Measurements from ENCODE around the gene KLF11.
"Not testable (repeated sequence)": the region's sequence is repeated elsewhere in the genome, so short reads cannot be mapped to it uniquely, and the experiment has no call there.

KLF11 gene

DNA sequence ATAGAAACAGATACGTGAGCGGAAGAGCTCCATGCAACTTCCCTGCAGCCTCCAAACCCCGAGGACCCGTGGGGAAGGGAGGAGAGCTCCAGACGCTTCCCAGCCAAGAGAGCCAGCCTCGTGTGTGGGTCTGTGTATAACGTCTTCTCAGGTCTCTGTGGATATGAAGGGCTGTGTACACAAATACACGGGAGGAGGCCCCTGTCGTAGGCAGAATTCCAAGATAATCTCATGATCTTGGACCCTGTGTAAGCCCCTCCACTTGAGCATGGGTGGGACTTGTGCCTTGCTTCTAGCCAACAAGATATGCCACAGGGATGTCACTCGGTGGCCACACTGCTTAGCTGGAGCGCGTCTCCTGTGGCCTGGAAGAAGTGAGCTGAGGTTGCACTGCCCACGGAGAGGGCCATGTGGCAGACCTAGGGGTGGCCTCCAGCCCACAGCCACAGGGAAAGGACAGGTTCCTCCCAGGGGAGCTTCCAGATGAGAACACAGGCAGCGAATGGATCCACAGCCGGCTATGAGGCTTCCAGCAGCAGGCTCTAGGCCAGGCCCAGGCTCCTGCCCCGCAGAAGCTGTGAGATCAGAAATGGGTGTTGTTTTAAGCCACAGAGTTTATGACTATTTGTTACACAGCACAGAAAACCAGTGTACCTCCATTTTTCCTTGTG, 15.6 kb upstream of the KLF11 start:
- DNase-seq: no peak

DNA sequence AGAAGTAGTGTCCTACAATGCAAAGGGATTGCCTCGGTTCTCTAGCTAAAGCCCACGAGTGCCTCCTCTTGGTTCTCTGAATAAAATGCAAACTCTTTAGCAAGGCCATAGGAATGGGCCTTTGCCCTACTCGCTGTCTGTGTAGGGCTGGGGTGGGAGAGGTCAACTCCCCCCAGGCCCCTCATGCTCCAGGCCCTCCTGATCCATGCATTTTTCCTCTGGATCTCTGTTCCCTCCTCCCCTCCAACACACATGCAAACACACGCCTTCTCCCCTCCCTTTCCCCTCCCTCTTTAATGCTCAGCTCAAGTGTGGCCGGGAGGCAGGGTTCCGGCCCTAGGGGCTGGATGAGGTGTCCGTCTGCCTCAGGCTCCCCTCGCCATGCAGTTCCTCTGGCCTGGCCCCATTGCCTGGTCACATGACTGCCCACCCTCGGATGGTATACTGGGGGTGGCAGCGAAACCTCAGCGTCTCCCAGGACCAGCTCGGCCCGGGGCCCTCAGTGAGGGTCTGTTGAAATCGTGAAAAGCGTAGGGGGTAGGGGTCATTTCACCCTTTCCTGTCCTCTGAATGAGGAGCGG, 14.9 kb upstream of the KLF11 start:
- no peak for DNase-seq

DNA sequence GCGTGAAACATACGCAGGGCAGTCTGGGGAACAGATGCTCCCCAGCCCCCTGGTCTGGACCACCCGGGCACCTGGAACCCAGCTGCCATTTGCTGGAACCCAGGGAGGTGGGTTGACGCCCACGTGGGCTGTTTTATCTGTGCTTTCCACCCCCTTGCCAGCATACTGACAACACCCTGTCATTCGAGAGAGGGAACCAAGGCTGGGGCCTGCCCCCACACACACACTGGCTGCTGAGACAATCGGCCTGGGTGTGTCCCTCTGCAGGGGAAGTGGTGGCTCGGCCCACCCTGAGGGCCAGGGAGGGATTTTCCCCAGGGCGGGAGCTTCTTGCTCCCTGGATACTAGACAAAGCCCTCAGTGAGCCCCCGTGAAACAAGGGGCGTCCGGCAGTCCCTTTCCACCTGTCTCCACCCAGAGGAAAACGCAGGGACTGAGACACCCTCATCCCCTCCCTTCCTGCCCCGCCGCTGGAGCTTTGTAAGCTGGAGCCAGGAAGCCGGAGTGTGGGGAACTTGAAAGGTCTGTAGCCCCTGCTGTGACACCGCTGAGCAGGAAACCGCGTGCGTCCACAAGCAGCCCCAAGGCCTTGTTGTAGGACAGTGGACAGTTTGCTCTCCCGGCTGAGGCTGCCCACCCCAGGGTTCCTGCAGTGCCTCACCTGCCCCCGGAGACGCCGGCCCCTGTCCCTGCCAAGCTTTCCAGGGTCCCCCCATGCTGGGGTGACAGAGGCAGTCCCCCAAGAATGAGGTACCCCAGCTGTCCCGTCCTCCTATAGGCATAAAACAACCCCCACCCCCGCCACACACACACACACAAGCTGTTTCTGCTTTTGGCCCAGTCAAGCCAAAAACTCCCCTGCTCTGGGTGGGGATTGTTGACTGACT, 14.1 kb upstream of the KLF11 start:
- no peak for DNase-seq

DNA sequence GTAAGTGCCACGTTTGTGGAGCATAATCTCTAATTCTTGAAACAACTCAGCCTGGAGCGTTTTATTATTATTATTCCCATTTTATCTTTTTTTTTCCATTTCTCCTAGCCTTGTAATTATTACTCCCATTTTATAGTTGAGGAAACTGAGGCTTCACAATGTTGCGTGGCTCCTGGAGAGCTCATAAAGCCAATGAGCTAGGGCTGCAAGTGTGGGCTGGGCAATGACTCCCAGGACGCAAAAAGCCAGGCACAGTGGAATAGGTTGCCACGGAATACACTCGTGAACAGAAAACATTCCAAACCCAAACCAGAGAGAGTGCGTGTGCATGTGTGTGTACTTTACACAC, 13.5 kb upstream of the KLF11 start:
- no peak for DNase-seq

DNA sequence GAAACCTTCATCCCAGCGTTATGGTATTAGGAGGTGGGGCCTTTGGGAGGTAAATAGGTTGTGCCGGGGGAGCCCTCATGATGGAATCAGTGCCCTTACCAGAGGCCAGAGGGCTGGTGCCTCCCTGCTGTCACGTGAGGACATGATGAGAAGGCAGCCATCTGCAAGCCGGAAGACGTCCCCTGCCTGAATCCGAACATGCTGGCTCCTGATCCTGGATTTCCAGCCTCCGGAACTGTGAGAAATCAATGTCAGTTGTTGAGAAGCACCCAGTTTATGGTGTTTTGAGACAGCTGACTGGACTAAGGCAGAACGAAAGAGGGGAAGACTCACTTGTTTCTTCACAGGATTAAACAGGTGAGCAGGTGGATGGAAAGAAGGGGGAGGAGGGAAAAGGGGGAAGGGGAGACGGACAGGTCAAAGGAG, 13.0 kb upstream of the KLF11 start:
- DNase-seq: no peak

DNA sequence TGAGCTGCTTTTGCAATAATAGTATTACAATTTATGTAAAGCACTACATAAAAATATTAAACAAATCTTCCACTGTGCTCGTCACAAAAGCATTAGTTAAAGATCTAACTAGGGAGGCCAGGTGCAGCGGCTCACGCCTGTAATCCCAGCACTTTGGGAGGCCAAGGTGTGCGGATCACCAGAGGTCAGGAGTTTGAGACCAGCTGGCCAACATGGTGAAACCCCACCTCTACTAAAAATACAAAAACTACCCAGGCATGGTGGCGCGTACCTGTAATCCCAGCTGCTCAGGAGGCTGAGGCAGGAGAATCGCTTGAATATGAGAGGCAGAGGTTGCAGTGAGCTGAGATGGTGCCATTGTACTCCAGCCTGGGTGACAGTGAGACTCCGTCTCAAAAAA, 12.6 kb upstream of the KLF11 start:
- not testable (repeated sequence) for DNase-seq

DNA sequence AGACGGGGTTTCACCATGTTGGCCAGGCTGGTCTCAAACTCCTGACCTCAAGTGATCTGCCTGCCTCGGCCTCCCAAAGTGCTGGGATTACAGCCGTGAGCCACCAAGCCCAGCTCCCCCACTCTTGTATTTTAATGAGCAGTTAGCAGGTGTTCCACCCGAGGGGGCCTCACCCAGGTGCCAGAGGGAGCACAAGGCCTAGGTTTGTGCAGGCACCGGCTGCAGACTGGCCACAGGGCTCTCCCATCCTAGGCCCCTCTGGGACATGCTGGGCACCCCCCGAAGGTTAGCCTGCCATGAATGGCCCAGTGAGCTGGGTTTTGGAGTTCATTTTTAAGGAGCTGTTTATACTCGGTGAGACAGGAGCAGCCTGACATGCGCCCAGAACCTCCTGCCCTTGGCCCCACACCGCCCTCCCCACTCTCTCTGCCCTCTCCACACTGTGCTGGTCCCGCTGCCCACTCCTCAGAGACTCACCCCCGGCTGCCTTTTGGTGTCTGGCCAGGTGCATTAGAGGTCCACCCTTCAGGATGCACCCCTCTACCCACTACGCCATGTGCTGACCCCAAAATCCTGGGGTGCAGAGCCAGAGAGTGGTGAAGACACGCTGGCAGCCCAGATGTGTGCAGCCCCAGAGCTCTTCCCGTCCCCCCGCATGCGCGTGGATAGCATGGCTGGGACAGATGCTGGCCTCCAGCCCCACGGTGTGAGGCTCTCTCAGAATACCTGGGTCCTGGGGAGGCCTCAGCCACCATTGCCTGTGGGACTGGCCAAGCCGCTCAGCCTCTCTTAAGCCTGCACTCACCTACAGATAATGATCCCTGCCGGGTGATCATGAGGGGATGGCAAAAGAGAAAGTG, 11.2 kb upstream of the KLF11 start:
- DNase-seq: no peak

DNA sequence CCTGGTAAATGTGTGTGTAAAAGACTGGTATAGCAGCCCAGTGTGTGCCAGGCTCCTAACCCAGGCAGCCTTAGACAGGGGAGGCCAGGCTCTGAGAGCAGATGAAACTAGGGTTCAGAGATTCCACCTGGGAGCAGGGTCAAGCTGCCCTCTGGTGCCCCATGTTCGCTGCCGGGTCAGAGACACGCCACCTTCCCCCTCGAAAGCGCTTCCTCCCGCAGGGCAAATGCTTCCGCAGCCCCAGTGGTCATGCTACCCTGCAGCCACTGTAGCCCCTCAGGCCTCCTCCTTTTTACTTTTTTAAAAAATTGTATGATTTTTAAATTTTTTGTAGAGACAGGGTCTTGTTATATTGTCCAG, 10.6 kb upstream of the KLF11 start:
- DNase-seq: no peak

DNA sequence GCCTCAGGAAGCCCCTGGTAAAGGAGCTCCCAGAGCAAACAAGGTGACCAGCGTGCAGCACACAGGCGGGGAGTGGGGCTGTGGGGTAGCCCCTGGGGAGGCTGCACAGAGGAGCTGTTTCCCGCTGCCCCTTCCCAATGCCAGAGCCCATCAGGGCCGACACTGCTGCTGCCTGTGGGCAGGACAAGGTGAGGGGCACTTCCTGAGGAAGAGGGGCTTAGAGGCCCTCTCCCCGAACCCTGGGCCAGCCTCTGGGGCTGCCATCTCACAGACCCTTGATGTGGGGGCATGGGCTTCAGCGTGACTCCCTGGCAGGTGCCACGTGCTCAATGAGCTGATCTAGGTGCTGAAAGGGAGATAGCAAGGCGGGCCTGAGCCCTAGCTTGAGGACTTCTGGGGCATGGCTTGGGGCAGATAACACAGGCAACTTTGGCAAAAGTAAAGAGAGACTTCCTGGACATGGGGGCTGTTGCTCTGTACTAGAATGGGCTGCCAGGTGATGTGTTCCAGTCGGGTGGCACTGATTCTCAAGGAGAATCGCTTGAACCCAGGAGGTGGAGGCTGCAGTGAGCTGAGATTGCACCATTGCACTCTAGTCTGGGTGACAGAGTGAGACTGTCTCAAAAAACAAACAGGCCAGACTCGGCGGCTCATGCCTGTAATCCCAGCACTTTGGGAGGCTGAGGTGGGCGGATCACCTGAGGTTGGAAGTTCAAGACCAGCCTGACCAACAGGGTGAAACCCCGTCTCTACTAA, 9.9 kb upstream of the KLF11 start:
- no peak for DNase-seq

DNA sequence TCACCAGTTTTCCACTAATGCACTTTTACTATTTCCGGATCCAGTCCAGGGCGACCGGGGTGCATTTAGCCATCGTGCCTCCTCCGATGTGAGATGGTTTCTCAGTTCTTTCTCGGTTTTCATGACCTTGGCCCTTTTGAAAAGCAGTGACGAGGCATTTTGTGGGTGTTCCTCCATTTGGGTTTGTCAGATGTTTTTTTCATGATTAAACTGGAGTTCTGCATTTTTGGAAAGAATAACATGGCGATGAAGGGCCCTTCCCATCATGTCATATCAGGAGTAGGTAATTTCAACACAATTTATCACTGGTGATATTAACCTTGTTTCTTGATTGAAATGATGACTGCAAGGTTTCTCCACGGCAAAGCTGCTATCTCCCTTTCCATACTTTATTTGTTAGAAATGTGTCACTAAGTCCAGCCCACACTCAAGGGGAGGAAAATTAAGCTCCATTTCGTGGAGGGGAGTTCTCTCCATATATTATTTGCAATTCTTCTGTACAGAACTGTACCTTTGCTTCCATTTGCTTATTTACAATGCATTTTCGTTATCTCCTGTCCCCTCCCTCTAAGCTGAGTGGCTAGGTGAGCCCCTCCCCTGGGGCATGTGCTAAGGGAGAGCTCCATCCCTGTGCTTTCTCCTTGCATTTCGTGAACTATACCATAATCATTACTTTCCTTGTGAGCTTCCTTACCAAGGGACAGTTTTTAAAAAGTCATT, 8.9 kb upstream of the KLF11 start:
- no peak for DNase-seq

DNA sequence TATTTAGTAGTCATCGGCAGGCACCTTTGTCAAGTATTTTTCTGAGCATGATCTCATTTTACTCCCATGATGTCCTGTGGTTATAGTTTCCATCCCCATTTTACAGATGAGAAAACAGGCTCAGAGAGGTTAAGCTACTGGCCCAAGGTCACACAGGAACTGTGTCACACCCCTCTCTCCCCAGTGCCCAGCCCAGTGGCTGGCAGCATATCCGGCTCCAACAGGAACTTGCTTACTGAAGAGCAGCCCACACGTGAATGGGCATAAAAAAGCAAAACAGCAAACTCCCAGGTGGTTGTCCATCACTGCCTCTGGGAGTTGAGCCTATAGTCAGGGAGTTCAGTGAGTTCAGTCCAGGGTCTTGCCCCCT, 8.3 kb upstream of the KLF11 start:
- DNase-seq: no peak

DNA sequence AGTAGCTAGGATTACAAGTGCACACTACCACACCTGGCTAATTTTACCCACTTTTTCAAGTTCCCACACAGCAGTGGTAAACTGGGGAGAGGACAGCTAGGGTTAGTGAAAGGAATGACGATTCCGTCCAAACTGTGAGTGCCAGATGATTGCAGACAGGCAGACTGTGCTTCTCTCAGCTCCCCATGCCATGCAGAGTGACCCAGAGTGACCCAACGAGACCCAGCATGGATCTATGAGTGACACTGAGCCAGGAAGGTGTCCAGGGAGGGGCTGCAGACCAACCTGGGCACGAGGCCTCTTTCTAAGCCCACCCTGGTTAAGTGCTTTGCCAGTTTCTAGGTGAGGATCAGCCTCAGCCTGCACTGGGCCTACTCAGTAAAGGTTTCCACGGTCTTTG, 7.7 kb upstream of the KLF11 start:
- no peak for DNase-seq

DNA sequence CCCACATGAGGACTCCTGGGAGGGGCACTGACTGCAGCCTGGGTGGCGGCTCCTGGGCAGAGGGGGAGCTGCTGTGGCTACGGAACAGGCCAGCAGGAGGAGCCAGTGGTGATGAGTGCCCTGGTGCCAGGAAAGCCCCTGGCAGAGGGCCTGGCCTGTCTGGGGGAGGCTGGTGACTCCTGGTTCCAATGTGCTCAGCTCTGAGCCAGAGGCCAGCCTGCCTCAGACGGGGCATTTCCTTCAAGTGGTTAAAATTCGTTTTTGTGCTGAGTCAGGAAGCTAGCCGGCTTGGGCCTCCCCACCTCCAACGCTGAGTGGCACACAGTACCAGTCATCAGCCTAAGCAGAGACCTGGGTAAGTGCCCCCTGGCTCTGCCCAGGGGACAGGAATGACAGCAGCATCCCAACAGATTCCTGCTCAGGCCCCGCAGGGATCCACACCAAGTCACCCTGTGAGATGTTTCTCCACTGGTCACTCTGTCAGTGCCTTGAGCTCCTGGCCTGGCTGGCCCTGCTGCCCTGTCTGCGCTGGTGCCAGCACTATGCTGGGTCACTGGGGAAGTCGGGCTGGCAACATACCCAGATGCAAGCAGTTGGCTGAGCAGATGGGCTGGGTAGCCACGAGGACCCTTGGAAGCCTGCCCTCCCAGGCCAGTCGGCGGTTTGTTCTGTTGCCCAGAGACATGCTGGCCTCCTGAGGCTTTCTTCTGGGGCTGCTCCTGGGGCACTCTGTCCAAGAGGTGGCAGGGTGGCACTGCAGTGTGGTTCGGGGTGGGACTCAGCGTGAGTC, 7.1 kb upstream of the KLF11 start:
- DNase-seq: peak; percentile 28

DNA sequence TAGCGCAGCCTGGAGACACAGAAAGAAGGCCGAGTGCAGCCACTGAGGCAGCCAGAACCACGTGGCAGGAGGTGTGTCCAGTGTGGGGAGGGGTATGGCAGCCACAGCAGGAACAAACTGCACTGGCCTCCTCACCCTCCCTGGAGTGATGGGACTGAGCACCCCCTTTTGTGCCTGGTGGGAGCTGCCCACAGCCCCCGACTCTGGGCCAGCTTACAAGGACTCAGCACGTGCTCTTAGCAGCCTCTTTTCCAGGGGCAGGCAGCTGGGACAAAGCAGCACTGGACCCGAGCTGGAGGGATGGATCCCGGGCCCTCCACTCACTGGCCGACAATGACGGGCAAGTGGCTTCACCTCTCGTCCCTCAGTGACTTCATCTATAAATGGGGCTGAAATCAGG, 5.2 kb upstream of the KLF11 start:
- DNase-seq: no peak

DNA sequence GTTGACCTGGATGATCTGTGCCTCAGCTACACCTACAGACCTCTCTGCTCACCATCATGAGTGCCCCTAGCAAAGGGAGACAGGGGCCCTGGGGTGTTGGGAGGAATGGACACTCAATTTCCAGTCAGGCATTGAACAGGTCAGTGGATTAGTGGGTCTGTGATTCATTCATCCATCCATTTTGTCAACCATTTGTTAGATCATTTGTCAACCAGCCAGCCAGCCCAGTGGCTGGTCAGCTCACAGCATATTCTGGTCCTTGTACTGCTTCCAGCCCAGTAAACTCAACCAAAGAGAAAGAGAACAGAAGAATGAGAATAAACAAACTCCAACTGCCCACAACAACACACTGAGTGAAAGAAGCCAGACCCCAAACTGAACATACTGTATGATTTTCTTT, 4.6 kb upstream of the KLF11 start:
- no peak for DNase-seq

DNA sequence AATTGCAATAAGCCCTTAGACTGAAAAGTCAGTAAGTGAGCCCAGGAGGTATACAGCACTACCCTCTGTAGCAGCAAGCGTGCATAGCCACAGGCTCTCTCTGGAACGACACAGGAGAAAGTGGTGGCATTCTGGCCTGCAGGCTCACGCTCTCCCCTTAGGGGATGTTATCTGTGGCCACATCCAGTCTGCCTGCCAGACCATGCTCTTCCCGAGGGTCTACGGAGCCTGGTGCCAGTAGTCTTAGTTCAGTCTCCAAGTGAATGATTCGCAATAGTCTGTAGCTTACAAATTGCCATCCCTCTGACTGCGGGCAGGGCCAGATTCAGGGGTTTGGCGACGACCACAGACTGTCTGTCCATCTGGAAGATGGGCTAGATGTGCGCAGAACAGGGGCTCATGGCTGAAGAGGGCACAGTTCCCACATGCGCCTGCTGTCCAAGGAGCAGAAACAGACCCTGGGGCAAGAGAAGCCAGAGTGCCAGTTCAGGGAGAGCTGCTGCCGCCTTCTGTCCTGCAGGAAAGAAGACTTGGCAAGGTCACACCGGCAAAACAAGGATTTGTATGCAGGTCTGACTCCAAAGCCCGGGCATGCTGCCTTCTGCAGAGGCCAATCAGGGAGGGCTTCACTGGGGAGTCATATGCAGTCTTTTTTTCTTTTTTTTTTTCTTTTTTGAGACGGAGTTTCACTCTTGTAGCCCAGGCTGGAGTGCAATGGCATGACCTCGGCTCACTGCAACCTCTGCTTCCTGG, 3.5 kb upstream of the KLF11 start:
- DNase-seq: no peak

DNA sequence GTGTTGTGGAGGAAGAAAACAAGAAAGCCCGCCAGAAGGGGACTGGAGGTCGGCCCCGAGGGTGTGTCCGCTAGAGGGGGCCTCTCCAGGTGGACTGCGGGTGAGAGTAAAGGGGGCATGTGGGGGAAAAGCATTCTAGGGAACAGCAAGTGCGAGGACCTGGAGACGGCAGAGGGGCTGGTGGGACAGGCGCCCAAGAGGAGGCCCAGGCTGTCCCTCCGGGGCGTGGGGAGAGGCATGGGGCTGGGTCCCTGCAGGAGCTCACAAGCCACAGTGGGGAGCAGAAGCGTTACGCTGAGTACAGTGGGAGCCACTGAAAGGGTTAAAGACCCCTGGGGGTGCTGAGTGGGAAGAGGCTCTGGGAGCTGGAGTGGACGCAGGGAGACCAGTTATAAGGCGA, 1.6 kb upstream of the KLF11 start:
- no peak for DNase-seq

DNA sequence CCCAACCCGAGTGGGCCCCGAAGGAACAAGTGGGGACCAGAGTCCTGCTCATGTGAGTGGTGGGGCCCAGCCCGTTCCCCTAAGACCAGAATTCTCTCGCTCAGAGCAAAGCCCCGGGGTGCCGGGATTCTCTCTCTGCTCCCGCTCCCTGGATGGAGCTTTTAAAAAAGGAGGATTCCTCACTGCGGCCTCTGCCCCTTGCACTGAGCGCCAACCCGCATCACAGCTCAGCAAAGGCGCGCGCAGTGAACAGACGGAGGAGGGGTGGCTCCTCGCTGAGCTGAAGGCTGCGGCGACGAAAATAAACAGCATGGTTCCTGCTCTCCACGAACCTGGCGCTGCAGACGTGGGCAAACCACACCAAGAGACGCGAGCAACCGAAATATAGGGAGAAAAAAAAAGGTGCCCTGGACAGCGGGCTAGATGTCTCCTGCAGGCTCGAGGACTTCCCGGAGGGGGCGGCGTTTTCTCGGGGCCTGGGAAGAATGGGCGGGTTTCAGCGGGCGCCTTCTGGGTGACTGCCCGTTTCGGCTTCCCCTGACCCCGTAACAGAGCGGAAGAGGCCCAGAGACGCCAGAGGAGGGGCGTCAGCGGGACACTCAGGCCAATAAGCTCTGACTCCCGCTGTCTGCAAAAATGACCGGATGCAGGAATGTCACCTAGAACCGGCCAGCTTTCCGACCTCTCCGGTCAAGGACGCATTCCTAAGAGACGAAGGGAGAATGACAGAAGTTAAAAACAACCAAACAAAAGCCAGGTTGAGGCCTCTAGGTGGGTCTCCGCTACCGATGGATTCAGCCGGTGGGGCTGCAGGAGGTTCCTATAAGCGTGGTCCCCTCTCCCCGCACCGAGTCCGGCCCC, 819 bp upstream of the KLF11 start:
- DNase-seq: peak; percentile 28

DNA sequence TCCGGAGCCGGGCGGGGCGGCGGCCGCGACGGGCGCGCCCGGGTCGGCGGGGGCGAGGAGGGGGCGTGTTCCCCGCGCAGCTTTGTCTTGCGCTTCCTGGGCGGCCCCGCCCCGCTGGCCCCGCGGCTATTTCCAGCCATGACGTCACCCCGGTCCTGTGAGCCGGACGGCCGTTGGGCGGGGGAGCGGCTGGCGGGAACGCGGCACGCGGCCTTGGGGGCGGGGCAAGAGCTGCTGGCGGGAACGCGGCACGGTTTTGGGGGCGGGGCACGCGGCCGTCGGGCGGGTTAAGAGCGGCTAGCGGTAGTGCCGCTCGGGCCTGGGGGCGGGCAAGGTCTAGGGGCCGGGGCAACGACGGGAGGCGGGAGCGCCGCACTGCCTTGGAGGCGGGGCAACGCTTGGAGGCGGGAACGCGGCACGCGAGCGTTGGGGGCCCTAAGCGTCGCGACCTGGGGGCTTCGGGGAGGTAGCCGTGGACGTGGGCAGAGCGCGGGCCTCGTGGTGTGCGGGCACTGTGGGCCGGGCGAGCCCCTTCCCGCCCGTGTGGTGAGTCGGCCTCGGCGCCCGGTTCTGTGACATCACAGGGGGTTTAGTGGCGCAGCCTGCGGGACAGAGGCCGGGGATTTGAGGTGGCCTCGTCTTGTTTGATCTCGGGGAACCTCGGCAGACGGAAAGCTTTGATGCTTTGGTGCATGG, 704 bp downstream of the KLF11 start:
- DNase-seq: peak; percentile 84
